ENCODE results near the gene CPEB1. TPM values are rescaled to one million over a fixed set of nuclear protein-coding genes. Genes with fewer than 3 reads are reported as not detected.

CPEB1 gene
- total and polyA plus RNA-seq, 2 of the 13 experiments (the other 11 are each of a cell fraction or from before 2014, with no cell fraction given) = 0.03 to 0.07 TPM

GRCh38 chr15:82530606-82531379 lies 116.4 kb downstream of the CPEB1 start (continued):
- TF ChIP-seq ZNF710 (CRISPR knock-in tag; IDR thresholded peaks at IDR 0.05; ENCODE audit: borderline replicate concordance) (no peak), MXI1 (IDR thresholded peaks at IDR 0.05; ENCODE audit: borderline replicate concordance, low read depth, low read length) (peak; percentile 23; the same call in 1 of the 3 replicates), REXO4 (CRISPR knock-in tag; IDR thresholded peaks at IDR 0.05; ENCODE audit: borderline replicate concordance) (no peak), RERE (CRISPR knock-in tag; IDR thresholded peaks at IDR 0.05; ENCODE audit: low read depth) (no peak), ZNF780A (CRISPR knock-in tag; IDR thresholded peaks at IDR 0.05) (no peak), PHF5A (CRISPR knock-in tag; IDR thresholded peaks at IDR 0.05; ENCODE audit: low read depth, unreplicated experiment) (no peak), ATRX (CRISPR knock-in tag; IDR thresholded peaks at IDR 0.05; ENCODE audit: borderline replicate concordance) (no peak), CENPBD1 (CRISPR knock-in tag; IDR thresholded peaks at IDR 0.05; ENCODE audit: borderline replicate concordance, low read depth) (no peak), CSRNP2 (CRISPR knock-in tag; conservative IDR thresholded peaks at IDR 0.05; ENCODE audit: low read depth) (no peak), GFI1 (CRISPR knock-in tag; IDR thresholded peaks at IDR 0.05; ENCODE audit: borderline replicate concordance) (no peak), TBX2 (CRISPR knock-in tag; IDR thresholded peaks at IDR 0.05; ENCODE audit: borderline replicate concordance) (no peak), ZNF639 (CRISPR knock-in tag; conservative IDR thresholded peaks at IDR 0.05) (no peak), TEF (CRISPR knock-in tag; IDR thresholded peaks at IDR 0.05) (no peak), ZNF292 (CRISPR knock-in tag; IDR thresholded peaks at IDR 0.05; ENCODE audit: borderline replicate concordance, low read depth) (no peak), HDAC1 (CRISPR knock-in tag; IDR thresholded peaks at IDR 0.05) (no peak), ZNF160 (CRISPR knock-in tag; IDR thresholded peaks at IDR 0.05) (no peak)

Data from HepG2 (cell line).